Measurements from ENCODE around the gene IFT88.

The IFT88 gene

DNA sequence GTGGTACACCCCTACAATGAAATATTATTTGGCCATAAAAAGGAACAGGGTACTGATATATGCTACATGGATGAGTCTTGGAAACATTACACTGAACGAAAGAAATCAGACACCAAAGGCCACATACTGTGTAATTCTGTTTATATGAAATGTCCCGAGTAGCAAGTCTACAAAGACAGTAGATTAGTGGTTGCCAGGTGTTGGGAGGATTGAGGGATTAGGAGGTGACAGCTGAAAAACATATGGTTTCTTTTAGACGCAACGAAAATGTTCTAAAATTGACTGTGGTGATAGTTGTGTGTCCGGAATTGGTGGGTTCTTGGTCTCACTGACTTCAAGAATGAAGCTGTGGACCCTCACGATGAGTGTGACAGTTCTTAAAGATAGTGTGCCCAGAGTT is 171.7 kb downstream of the IFT88 start:
- Mint-ChIP-seq H3K27ac (no peak overlapping the region), H3K4me3 (no peak overlapping the region), H3K36me3 (peaks cover 6% of the 10 kb centered on the region), H3K27me3 (no peaks in the 10 kb centered on the region), H3K9me3 (peaks cover 6% of the 10 kb centered on the region), H3K4me1 (no peaks in the 10 kb centered on the region)
- DNase-seq = no peak
- CTCF ChIA-PET = no interaction called here

- Mint-ChIP-seq H3K36me3 (peaks cover 6% of the 10 kb centered on the region), H3K27ac (no peak overlapping the region), H3K27me3 (no peaks in the 10 kb centered on the region), H3K9me3 (peaks cover 14% of the 10 kb centered on the region), H3K4me1 (no peaks in the 10 kb centered on the region), H3K4me3 (no peak overlapping the region)
- CTCF ChIA-PET = no interaction called here
- DNase-seq = no peak
Measured at GRCh38 chr13:20740021-20740420, 173.1 kb downstream of the IFT88 start.
